Effector memory CD4-positive, alpha-beta T cell (primary cell): ENCODE results near the gene TAAR6.
"Not testable (repeated sequence)": the region's sequence is repeated elsewhere in the genome, so short reads cannot be mapped to it uniquely, and the experiment has no call there.

Experiments used
- DNase-seq, 3 donors: peaks; one replicate each; pipeline ENCODE4 v3.0.0-alpha.2; 2020
- H3K27ac ChIP-seq: 2 replicates; pipeline ENCODE4 v1.7.0; 2013; ENCODE audit warnings: mild to moderate bottlenecking, low read length, moderate library complexity; ENCODE audit not compliant: insufficient read depth, poor library complexity, severe bottlenecking
- H3K27me3 ChIP-seq: replicated peaks from 2 replicates; pipeline ENCODE4 v1.7.0; 2013; ENCODE audit warnings: mild to moderate bottlenecking, low read length; ENCODE audit not compliant: insufficient read depth, control insufficient read depth, poor library complexity, severe bottlenecking
- H3K36me3 ChIP-seq: 2 replicates; pipeline ENCODE4 v1.7.0; 2013; ENCODE audit warnings: mild to moderate bottlenecking, low read length, moderate library complexity; ENCODE audit not compliant: control insufficient read depth, insufficient read depth
- H3K4me1 ChIP-seq: 2 replicates; pipeline ENCODE4 v1.7.0; 2013; ENCODE audit warnings: low read length, mild to moderate bottlenecking; ENCODE audit not compliant: control insufficient read depth, insufficient read depth, poor library complexity, severe bottlenecking
- H3K4me3 ChIP-seq: 2 replicates; pipeline ENCODE4 v1.7.0; 2013; ENCODE audit warnings: low read length, low read depth, mild to moderate bottlenecking; ENCODE audit not compliant: insufficient read depth, poor library complexity, severe bottlenecking
- H3K9me3 ChIP-seq: 2 replicates; pipeline ENCODE4 v1.7.0; 2013; ENCODE audit warnings: mild to moderate bottlenecking, low read length, moderate library complexity; ENCODE audit not compliant: control insufficient read depth
- total RNA-seq, 3 donors: gene quantifications; one replicate each; lab custom pipeline; 2026; lab: John Stamatoyannopoulos, UW

TAAR6 gene
- total RNA-seq = 0 reads per million in 3 donors

- peaks cover 7% of the 10 kb centered on the region for H3K27me3 ChIP-seq
- H3K27ac ChIP-seq = no peak within 1 kb of the TSS
- no peak within 1 kb of the TSS for H3K4me3 ChIP-seq
- H3K9me3 ChIP-seq = no peaks in the 10 kb centered on the region
- no peak for DNase-seq
- H3K4me1 ChIP-seq = no peaks in the 10 kb centered on the region
- H3K36me3 ChIP-seq = no peaks in the 10 kb centered on the region
Observed at GRCh38 chr6:132570221-132570777, at the start of gene TAAR6. Gene TAAR6 (plus strand): TSS chr6:132570322. CDS start chr6:132570322, 0 bp downstream.

GRCh38 chr6:132520953-132521352, 49.2 kb upstream of the TAAR6 start:
- Histone ChIP-seq H3K36me3 (no peaks in the 10 kb centered on the region), H3K27me3 (no peaks in the 10 kb centered on the region), H3K27ac (no peak overlapping the region), H3K4me3 (no peak overlapping the region), H3K4me1 (no peaks in the 10 kb centered on the region), H3K9me3 (no peaks in the 10 kb centered on the region)
- no peak for DNase-seq

GRCh38 chr6:132524646-132525045, 45.5 kb upstream of the TAAR6 start:
- no peak for DNase-seq
- H3K27ac ChIP-seq = no peak overlapping the region
- no peaks in the 10 kb centered on the region for H3K4me1 ChIP-seq
- no peaks in the 10 kb centered on the region for H3K36me3 ChIP-seq
- H3K9me3 ChIP-seq = no peaks in the 10 kb centered on the region
- H3K27me3 ChIP-seq = no peaks in the 10 kb centered on the region
- no peak overlapping the region for H3K4me3 ChIP-seq

- H3K27ac ChIP-seq = no peak overlapping the region
- no peaks in the 10 kb centered on the region for H3K27me3 ChIP-seq
- no peak overlapping the region for H3K4me3 ChIP-seq
- no peaks in the 10 kb centered on the region for H3K4me1 ChIP-seq
- H3K36me3 ChIP-seq = no peaks in the 10 kb centered on the region
- no peak for DNase-seq
- no peaks in the 10 kb centered on the region for H3K9me3 ChIP-seq
Observed at GRCh38 chr6:132525866-132526265, 44.3 kb upstream of the TAAR6 start.

- Histone ChIP-seq H3K27ac (no peak overlapping the region), H3K27me3 (no peaks in the 10 kb centered on the region), H3K36me3 (no peaks in the 10 kb centered on the region), H3K4me1 (no peaks in the 10 kb centered on the region), H3K9me3 (no peaks in the 10 kb centered on the region), H3K4me3 (no peak overlapping the region)
- no peak for DNase-seq
Observed at GRCh38 chr6:132526461-132526860, 43.7 kb upstream of the TAAR6 start.

GRCh38 chr6:132527791-132528190, 42.3 kb upstream of the TAAR6 start:
- Histone ChIP-seq H3K4me3 (no peak overlapping the region), H3K36me3 (no peaks in the 10 kb centered on the region), H3K27me3 (no peaks in the 10 kb centered on the region), H3K9me3 (no peaks in the 10 kb centered on the region), H3K27ac (no peak overlapping the region), H3K4me1 (no peaks in the 10 kb centered on the region)
- DNase-seq = no peak

- Histone ChIP-seq H3K27ac (no peak overlapping the region), H3K4me3 (no peak overlapping the region), H3K4me1 (no peaks in the 10 kb centered on the region), H3K27me3 (no peaks in the 10 kb centered on the region), H3K9me3 (no peaks in the 10 kb centered on the region), H3K36me3 (no peaks in the 10 kb centered on the region)
- peak in 2 of 3 donors; percentile 37 to 58 for DNase-seq
Observed at GRCh38 chr6:132530293-132530974, 39.7 kb upstream of the TAAR6 start.

GRCh38 chr6:132534546-132534945, 35.6 kb upstream of the TAAR6 start:
- not testable (repeated sequence) for H3K36me3 ChIP-seq, H3K27me3 ChIP-seq, H3K4me3 ChIP-seq, DNase-seq, H3K27ac ChIP-seq, H3K4me1 ChIP-seq, H3K9me3 ChIP-seq

GRCh38 chr6:132537145-132537544, 33.0 kb upstream of the TAAR6 start:
- no peak for DNase-seq
- no peaks in the 10 kb centered on the region for H3K9me3 ChIP-seq
- no peak overlapping the region for H3K27ac ChIP-seq
- no peak overlapping the region for H3K4me3 ChIP-seq
- H3K4me1 ChIP-seq = no peaks in the 10 kb centered on the region
- peaks cover 4% of the 10 kb centered on the region for H3K27me3 ChIP-seq
- no peaks in the 10 kb centered on the region for H3K36me3 ChIP-seq

- DNase-seq = no peak
- no peak within 1 kb of the TSS for H3K4me3 ChIP-seq
- no peaks in the 10 kb centered on the region for H3K4me1 ChIP-seq
- H3K27me3 ChIP-seq = peaks cover 4% of the 10 kb centered on the region
- H3K9me3 ChIP-seq = no peaks in the 10 kb centered on the region
- no peaks in the 10 kb centered on the region for H3K36me3 ChIP-seq
- no peak within 1 kb of the TSS for H3K27ac ChIP-seq
Observed at GRCh38 chr6:132537977-132538376, 32.1 kb upstream of the TAAR6 start, which contains the start of gene TAAR9. Gene TAAR9 (plus strand): TSS chr6:132538277. CDS start chr6:132538290, 13 bp downstream.
